NT2/D1 (cell line): ENCODE measurements around the gene GSTM3.

Experiments
- SUZ12 ChIP-seq: IDR thresholded peaks from 2 replicates; pipeline ENCODE4 v1.6.1; 2011; ENCODE audit not compliant: insufficient read length, insufficient read depth; ENCODE audit errors: extremely low read depth
- ZNF274 ChIP-seq: IDR thresholded peaks from 2 replicates; pipeline ENCODE4 v1.6.1; 2011; ENCODE audit warnings: mild to moderate bottlenecking, low read depth, low read length

DNA sequence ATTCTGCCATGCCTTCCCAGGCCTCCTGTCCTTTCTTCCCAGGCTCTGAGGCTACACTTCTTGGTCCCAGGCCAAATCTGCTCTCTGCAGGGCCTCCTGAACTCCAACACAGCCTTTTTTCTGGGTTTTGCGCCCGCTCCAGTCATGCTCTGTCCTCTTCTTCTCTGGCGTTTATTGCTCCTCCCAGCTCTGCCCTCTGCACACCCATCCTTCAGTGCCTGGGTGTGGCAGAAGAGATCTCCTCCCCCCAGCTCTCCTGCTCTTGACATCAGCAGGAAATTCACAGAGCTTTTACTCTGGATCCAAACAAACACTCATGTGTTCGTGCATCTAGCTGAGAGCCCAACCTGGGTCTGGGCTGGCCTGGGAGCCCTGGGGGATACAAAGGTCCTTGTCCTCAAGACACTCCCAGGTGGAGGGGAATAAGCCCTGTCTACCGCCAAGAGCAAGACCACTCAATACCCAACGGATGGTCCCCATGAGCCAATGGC is 45.7 kb upstream of the GSTM3 start:
- no peak for TF ChIP-seq ZNF274
- no peak for TF ChIP-seq SUZ12
